ENCODE results near the gene ANTKMT.

The ANTKMT gene

DNA sequence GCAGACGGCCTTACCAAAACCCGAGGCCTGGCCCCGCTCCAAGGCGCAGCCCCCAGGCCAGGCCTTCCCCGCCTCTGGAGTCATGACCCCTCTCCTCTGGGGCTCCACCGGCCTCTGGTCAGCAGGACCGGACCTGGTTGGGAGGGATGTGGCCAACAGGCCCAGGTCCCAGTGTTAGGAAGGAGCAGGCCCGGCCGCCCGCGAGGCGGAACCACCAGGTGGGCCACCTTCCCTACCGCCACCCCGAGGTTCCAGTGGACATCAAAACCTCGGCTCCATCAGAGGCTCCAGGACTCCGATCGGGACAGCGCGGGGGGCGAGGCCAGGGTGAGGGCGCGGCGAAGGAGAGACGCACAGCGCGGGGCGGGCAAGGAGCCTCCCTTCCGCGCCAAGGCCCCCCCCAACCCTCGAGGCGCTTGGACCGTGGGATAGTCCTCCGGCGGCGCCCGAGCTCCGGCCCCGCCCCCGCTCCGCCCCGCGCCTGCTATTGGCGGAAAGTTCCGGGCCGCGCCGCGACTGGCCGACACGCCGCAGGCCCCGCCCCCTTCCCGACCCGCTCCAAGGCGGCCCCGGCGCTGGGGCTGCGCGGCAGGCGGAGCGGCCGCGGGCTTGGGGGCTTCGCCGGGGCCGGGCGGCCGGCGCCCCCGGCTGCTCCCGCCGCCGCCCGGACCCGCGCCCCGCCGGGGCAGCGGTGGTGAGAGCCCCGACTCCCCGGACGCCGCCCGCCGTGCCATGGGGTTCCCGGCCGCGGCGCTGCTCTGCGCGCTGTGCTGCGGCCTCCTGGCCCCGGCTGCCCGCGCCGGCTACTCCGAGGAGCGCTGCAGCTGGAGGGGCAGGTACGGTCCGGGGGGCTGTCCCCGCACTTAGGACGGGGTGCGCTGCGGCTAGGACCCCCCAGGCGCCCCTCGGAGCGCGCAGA is 6.1 kb upstream of the ANTKMT start, which contains the start of gene METRN:
METRN (plus strand) TSS at position 561 of the 919 bp plus-strand sequence; CDS start at position 733, 172 bp downstream.
- FAIRE-seq (peak; percentile 42), DNase-seq (ENCODE audit: low spot score) (peak; percentile 94)

DNA sequence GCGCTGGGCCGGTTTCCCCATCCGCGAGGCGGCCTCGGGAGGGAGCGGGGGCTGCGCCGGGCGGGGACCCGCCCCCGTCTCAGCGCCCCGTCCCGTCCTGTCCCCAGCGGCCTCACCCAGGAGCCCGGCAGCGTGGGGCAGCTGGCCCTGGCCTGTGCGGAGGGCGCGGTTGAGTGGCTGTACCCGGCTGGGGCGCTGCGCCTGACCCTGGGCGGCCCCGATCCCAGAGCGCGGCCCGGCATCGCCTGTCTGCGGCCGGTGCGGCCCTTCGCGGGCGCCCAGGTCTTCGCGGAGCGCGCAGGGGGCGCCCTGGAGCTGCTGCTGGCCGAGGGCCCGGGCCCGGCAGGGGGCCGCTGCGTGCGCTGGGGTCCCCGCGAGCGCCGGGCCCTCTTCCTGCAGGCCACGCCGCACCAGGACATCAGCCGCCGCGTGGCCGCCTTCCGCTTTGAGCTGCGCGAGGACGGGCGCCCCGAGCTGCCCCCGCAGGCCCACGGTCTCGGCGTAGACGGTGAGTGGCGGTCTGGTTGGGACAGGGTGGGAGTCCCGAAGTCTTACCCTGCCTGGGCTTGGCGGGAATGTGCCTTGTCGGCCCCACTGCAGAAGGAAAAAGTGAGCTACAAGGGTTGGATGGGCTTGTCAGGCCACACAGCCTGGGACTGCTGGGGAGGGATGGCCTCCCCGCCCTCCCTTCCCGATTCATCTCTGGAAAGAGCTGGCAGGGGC is 5.3 kb upstream of the ANTKMT start:
- DNase-seq (ENCODE audit: low spot score) (no peak), FAIRE-seq (no peak)

DNA sequence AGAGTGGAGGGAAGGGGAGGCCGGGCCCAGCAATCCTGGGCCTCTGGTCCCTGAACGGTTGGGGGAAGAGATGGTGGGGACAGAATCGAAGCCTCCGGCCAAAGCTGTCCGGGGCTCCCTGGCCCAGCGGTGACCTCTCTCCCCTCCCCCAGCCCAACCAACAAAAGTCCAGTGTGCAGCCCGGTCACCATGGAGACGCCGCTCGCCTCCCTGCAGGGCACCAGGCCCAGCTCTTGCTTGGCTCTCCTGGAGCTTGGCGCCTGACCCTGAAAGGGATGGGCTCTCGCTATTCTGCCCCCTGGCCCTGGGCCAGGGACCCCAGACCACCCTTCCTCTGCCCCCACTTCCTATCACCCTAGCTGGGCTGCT is 4.8 kb upstream of the ANTKMT start:
- DNase-seq (ENCODE audit: low spot score) = no peak
- no peak for FAIRE-seq

DNA sequence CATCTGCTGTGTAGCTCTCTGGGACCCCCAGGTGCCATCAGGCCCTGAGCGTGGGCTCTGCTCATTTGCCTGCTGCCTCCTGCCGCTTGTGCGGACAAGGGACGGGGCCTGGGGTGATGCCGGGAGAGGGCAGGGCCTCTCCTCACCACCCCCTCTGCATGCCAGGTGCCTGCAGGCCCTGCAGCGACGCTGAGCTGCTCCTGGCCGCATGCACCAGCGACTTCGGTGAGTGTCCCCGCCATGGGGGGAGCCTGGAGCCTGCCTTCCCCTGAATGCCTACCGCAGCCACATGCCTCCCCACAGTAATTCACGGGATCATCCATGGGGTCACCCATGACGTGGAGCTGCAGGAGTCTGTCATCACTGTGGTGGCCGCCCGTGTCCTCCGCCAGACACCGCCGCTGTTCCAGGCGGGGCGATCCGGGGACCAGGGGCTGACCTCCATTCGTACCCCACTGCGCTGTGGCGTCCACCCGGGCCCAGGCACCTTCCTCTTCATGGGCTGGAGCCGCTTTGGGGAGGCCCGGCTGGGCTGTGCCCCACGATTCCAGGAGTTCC is 4.1 kb upstream of the ANTKMT start:
- FAIRE-seq = no peak
- no peak for DNase-seq (ENCODE audit: low spot score)

DNA sequence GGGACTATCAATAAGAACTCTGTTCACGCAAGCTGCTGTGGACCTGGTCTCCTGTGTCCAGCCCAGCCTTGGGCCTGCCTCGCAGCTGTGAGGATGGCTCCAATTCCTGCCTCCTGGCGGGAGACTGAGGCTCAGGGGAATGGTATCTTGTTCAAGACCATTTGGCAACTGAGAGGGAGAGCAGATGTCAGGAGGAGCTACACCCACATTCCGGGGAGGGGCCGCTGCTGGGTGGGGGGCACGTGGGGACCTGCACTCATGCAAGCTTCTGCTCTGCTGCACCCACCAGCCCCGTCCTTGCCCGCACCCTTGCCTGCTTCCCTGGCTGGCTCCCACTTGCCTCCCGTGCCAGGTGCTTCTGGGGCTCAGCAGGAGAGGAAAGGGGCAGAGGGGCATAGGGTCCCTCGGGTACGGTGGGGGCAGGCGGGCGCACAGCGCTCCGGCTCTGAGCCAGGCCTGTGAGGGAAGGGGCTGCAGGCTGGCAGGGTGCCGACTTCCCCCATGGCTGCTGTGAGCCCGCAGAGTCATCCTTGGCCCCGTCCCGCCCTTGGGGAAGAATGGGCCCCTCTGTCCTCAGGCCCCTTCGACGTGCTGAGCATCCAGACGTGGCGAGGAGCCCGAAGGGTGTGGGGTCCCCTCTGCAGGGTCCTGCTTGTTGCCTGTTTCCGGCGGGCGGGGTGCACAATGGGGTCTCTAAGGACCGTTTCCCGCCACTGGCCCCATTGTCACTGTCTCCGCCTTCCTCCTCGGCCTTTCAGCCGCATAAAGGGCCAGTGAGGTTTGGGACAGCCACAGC is 3.3 kb upstream of the ANTKMT start:
- FAIRE-seq (no peak), DNase-seq (ENCODE audit: low spot score) (no peak)

DNA sequence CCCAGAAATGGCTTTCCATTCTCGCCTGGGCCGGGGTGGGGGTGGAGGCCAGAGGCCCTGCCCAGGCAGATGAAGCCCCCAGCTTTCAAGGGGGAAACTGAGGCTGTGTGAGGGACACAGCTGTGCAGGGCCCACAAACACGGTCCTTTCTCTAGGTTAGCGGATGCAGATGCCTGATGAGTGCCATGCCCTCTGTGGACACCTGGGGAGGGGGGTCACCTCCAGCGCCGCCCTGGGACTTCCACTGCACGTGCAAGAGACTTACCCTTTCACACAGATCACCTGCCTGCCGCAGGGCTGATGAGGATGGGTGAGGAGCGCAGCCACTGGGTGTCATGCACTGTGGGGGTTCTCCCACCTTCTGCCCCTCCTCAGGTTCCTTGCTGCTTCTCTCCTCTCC is 2.6 kb upstream of the ANTKMT start:
- DNase-seq (ENCODE audit: low spot score) (no peak), FAIRE-seq (no peak)

DNA sequence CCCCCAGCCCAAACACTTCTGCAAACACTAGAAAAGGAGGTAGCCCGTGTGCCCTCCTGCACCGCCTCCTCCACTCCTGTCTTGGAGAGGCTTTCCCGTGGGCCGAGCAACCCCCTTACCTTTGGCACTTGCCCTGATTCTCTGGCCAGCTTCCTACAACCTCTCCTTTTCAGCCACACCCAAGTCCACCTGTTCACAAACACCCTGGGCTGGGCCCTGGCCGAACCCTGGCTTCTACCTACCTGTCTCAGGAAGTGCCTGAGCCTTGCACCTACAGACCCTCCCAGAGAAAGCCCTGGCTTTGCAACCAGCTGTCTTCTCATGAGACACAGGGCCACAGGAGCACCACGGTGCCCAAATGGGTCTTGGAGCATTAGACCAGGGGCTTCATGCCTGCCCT is 2.0 kb upstream of the ANTKMT start:
- DNase-seq (ENCODE audit: low spot score) = no peak
- FAIRE-seq = no peak

DNA sequence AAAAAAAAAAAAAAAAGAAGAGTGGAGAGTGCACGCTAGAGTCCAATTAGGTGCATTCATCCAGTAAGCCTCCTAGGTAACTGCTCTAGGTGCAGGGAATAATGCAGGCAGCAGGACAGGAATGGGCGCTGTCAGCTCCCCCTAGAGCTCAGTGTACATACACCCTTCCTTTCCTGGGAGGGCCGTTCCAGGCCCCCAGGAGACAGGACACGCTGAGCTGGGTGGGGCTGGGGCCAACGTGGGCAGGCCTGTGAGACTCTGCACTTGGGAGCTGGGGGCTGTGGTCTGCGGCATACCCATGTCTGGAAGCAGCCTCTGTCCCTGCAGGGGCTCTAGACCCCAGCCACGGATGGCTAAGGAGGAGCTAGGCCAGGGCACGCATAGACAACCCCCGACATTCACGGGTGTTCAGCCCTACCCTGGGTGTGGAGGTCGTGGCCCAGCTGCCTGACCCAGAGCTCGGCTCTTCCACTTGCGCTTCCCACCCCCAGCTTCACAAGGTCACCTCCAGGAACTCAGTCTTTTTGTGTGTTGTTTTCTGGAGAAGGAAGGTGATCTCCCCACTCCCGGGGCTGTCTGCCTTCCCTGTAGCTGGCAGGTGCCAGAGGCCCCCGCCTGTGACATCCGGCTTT is 1.0 kb upstream of the ANTKMT start:
- no peak for DNase-seq (ENCODE audit: low spot score)
- no peak for FAIRE-seq

DNA sequence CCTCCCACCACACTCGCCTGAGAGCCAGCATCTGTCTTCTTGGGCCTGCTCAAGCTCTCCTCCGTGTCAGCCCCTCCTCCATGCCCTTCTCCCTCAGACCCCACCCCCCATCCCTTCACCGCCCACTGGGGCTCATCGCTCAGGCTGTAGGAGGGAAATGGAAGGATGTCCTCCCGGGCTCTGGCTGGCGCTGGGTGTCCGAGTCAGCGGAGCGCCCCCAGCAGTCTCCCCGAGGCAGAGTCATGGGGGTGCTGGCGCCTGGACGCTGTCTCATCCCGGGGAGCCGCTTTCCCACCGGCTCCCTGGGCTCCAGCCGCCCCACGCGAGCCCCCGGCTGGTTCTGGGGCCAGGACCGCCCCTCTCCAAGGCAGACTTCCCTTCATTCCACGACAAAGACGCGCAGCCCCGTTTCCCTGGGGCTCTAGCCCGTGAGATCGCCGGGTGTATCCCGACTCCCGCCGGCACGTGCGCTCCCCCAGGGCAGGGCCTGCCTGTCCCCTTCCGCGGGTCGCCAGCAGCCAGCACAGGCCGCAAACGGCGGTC is 428 bp upstream of the ANTKMT start:
- FAIRE-seq (no peak), DNase-seq (ENCODE audit: low spot score) (no peak)

DNA sequence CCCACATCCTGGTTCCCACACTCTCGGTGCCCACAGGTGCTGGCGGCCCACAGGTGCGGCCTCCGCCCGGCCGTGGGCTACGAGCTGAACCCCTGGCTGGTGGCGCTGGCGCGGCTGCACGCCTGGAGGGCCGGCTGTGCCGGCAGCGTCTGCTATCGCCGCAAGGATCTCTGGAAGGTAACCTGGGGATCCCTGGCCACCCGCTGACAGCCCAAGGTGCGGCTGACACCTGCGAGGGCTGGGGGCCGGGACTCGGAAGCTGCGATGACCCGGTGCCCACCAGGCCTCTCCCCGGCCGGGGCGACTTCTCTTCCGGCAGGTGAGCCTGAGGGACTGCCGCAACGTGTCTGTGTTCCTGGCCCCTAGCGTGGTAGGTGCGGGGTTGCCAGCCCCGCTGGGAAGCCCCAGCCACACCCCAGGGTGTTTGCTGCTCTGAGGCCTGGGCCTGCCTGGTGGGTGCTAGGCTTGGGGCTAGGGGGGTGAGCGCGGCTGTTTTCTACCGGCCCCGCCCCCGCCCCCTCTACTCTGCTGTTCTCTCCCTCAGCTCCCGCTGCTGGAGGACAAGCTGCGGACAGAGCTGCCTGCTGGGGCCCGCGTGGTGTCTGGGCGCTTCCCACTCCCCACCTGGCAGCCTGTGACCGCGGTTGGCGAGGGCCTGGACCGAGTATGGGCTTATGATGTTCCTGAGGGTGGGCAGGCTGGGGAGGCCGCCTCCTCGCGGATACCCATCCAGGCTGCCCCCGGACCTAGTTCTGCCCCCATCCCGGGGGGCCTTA is 1.0 kb downstream of the ANTKMT start:
- FAIRE-seq = peak; percentile 17
- no peak for DNase-seq (ENCODE audit: low spot score)

DNA sequence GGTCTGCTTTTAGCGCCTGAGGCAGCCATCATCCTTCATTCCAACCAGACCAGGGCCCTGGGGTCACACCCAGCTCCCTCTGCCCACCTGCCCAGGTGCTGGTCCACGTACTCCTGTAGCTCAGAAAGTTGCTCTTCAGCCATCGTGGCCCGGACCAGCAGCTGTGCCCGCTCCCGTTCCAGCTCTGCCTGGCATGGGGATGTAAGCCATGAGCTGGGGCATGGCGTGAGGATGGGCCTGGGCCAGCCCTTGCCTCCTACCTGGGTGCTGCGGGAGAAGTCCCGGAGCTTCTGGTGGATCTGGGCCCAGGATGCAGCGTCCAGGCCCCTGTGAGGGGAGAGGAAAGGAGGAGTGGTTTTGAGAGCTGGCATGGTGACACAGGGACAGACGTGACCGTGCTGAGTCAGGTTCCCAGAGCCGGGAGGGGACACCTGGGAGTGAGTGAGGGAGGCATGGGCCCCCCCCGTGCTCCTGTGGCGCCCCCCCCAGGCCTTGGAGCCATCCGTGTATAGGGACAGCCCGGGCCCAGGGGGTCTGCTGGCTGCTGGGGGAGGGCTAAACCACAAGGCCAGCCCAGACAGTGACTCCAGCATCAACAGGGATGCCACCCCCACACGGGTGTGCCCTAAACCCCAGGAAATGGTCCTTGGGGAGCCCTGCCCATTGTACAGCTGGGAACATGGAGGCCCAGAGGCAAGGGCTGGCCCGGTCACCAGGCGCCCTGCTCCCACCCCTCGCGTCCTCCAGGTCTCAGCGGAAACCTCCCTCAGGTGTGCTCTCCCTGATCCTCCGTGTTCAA is 2.1 kb downstream of the ANTKMT start:
- no peak for DNase-seq (ENCODE audit: low spot score)
- no peak for FAIRE-seq

DNA sequence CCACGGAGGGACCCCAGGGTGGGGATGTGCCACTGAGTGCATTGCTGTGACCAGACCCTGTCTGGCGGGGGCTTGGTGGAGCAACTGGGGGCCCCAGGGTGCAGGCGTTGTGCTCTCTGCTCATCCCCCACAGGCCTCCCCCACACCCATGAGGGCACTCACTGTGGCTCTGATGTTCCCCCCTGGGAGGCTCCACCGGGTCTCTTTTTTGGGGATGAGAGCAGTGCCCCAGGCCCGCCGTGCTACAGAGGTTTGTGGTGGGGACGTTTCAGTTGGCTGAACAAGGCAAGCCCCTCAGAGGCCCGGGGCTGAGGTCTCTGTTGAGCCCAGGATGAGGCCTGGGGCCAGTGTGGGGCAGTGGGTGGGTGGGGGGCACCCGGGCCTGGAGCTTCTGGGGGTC is 2.7 kb downstream of the ANTKMT start:
- FAIRE-seq (no peak), DNase-seq (ENCODE audit: low spot score) (no peak)

DNA sequence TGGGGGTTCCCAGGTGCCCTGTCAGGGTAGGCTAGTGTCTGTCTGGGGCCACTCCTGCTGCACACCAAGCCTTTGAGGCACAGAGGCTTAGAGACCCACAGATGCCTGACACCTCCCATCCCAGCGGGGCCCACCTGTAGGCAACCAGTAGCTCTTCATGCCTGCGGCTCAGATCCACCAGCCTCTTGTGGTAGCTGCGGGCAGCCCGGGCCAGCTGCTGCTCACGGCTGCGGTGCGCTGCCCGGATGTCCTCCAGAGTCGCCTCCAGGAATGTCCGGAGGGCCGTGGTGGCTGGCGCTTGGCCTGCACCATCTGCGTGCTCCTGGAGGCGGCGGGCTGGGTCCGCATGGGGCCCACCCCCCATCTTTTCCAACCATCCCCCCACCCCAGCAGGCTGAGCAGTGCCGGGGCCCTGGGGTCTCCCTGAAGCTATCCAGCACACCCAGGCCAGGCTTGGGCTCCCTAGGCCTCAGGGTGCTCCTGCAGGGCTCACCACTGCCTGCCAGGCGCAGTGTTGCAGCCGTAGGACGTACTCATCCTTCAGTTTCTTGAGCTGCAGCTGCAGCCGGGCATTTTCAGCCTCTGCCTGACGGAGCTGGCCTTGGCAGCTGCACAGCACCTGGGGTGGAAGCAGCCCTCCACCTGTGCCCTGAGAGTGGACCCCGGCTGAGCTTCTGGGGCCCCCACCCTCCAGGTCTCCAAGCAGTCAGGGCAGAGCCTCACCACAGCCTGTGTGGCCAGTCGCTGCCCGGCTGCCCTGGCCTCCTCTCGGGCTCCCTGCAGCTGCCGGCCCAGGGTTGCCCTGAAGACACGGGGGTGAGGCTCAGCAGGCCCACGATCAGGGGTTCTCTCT is 3.5 kb downstream of the ANTKMT start:
- FAIRE-seq = no peak
- DNase-seq (ENCODE audit: low spot score) = no peak

DNA sequence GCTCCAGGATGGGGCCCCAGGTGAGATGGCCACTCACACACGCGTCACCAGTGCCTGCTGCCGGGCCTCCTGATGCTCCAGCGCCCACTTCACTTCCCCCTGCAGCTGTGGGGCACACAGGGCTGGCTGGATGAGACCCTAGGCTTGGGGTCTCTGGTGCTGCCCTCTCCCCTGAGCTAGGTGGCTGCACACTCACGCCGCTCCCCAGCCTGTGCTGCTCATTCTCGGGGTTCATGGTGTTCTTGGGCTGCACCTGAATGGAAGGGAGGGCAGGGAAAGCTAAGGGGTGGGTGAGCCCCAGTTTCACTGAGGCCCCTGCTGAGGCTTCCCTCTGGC is 4.1 kb downstream of the ANTKMT start:
- FAIRE-seq (no peak), DNase-seq (ENCODE audit: low spot score) (no peak)

DNA sequence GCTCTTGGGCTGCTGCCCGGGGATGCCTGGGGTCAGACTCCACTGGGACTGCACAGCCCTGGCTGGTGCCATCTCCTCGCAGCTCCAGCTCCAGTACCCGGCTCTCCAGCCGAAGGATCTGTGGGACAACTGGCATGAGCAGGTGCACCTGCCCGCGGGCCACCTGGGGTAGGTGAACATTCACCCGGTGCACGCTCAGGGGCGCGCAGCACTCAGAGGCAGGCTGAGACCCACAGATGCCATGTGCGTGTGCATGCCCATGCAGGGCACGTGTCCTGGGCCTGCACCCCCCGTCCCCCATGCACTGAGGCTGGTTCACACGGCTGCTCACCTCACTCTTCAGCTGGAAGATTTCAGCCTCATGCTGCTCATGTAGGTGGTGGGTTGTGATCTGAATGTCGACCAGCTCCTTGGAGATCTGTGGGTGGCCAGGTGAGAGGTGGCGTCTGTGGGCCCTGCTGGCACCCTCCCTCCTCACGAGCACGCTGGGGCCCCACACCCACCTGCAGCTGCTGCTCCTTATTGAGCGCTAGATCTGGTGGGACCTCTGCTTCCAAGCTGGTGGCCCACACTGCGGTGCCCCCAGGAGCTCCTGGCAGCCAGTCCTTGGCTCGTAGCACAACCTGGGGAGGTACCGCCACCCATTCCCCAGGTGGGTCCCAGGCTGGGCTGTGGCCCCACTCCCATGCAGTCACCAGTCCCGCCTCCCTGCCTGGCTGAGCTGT is 4.7 kb downstream of the ANTKMT start:
- no peak for DNase-seq (ENCODE audit: low spot score)

DNA sequence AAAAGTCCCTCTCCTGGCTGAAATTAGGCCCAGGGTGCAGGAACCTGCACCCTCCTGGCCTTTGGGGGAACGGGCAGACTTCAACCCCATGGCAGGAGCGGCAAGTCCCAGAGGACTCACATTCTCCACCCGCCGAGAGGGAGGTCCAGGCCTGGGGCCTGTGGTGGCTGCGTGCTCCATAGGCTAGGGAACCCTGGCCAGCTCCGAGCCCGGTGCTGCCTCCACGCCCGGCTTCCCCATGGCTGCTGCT is 5.2 kb downstream of the ANTKMT start:
- FAIRE-seq (no peak), DNase-seq (ENCODE audit: low spot score) (no peak)

More for the DNA sequence above, 4.7 kb downstream of the ANTKMT start:
- no peak for FAIRE-seq

DNA sequence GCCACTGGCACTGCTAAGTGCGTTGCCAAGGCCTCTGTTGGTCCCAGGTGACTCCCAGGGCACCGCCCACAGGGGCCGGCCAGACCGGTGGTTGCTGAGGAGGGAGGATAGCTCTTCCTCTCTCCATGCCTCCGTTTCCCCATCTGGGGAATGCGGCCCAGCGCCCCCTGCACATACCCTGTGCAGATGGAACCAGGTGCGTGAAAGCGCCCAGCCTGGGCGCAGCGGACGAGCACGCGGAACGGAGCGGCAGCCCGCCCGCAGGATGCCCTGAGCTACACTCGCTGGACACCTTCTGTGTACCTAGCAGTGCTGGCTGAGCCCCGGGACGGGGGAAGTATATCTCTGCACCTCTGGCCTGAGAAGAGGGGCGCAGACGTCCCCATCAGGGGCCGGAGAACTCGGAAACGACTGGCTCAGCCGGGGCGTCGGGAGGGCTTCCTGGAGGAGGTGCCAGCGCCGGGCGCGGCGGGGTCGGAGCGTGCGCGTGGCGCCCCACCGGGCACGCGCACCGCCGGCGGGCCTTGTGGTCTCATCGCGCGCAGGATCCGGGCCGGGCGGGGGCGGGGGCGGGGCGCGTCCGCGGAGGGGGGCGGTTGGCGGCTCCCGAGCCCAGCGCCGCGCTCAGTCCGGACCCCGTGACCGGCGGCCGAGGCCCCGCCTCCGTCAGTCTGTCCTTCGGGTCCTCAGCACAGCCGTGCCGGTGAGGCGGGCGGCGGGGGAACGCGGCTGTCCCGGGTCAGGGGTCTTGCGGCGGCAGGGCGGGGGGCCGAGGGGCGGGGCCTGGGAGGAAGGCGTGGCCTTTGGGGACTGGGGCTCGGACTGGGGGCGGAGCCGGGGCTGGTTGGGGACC is 5.7 kb downstream of the ANTKMT start, which contains the start of the genes CCDC78 and HAGHL:
CCDC78 (minus strand) TSS at position 6 of the 853 bp plus-strand sequence. CDS start 76 bp downstream, outside the sequence.
HAGHL (plus strand) TSS at position 669 of the 853 bp plus-strand sequence. CDS start 404 bp downstream, outside the sequence.
- peak; percentile 78 for DNase-seq (ENCODE audit: low spot score)

More for the DNA sequence above, 5.7 kb downstream of the ANTKMT start, which contains the start of the genes CCDC78 and HAGHL:
- peak; percentile 17 for FAIRE-seq
